KOPT-K1 (cell line): Measurements from ENCODE around the gene MALAT1.
A peak's percentile ranks its signal among the peaks of the same experiment; 100 is the strongest.

Experiments used
- H3K27ac ChIP-seq: fragments of 200-600 bp; sonication (generic); 2 replicates; pipeline ENCODE4 v1.5.1; 2016; ENCODE audit warnings: antibody characterized with exemption, mild to moderate bottlenecking, low read depth, low read length; ENCODE audit not compliant: poor library complexity, severe bottlenecking
- H3K36me3 ChIP-seq: fragments of 200-600 bp; sonication (generic); 2 replicates; pipeline ENCODE4 v1.5.1; 2017; ENCODE audit warnings: antibody characterized with exemption, mild to moderate bottlenecking, low read length, moderate library complexity; ENCODE audit not compliant: insufficient read depth
- H3K9me3 ChIP-seq: fragments of 200-600 bp; sonication (generic); 2 replicates; pipeline ENCODE4 v1.5.1; 2017; ENCODE audit warnings: antibody characterized with exemption, low read length, mild to moderate bottlenecking; ENCODE audit not compliant: insufficient read depth, poor library complexity, severe bottlenecking

Gene MALAT1

DNA sequence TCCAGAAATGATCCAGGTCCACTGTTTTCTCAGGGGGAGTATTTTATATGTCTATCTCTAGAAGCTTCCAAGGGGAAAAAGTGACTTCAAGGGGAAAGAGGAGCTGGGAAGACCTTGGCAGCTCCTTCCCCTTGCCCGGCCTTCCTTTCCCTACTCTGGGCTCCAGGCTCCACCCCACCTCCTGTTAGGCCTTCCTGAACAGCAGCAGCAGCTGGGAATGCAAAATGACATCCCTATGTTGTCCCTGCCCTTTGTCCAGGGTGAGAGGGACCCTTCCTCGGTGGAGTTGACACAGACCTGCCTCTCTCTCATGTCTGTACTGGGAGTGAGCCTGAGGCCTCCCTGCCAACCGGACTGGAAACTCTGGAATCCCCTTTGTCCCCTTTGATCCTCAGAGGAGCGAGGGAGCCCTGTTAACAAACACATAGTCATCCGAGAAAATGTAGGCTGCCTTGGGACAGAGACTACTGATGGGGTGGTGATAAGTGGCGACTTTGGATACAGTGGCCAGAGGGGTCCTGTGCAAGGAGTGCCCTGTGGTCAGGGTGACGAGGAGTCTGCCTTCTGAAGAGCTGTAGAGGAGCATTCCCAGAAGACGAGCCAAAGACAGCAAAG is 9.0 kb upstream of the MALAT1 start:
- H3K36me3 ChIP-seq, result no peaks in the 10 kb centered on the region
- no peak overlapping the region for H3K27ac ChIP-seq
- no peaks in the 10 kb centered on the region for H3K9me3 ChIP-seq

DNA sequence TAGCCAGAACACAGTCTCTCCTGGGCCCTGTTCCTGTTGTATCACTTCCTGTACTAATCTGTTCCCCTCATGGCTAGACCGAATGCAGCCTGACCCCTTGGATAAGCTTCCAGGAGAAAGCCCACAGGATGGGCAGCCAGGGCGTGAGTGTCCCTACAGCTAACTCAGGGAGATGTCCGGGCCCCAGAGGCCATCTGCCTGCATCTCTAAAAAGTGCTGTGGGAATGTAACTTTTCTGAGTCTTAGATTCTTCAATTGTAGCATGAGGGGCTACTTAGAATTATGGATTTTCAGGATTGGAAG is 7.7 kb upstream of the MALAT1 start:
- no peaks in the 10 kb centered on the region for H3K36me3 ChIP-seq
- H3K27ac ChIP-seq, result no peak overlapping the region
- no peaks in the 10 kb centered on the region for H3K9me3 ChIP-seq

GRCh38 chr11:65491614-65492386 is 7.0 kb upstream of the MALAT1 start:
- Histone ChIP-seq H3K27ac (peak overlapping the region; percentile 10), H3K36me3 (no peaks in the 10 kb centered on the region), H3K9me3 (no peaks in the 10 kb centered on the region)

DNA sequence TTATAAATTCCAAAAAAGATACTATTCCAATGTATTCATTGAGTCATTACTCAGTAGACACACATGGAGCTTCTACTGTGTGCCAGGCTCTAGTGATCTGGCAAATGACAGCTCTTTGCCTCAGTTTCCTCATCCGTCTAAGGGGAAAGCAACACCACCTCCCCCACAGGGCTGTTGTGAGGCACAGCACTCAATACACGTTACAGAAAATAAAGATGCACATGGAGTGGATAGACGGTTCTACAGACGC is 6.5 kb upstream of the MALAT1 start:
- peak overlapping the region; percentile 10 for H3K27ac ChIP-seq
- no peaks in the 10 kb centered on the region for H3K9me3 ChIP-seq
- no peaks in the 10 kb centered on the region for H3K36me3 ChIP-seq

DNA sequence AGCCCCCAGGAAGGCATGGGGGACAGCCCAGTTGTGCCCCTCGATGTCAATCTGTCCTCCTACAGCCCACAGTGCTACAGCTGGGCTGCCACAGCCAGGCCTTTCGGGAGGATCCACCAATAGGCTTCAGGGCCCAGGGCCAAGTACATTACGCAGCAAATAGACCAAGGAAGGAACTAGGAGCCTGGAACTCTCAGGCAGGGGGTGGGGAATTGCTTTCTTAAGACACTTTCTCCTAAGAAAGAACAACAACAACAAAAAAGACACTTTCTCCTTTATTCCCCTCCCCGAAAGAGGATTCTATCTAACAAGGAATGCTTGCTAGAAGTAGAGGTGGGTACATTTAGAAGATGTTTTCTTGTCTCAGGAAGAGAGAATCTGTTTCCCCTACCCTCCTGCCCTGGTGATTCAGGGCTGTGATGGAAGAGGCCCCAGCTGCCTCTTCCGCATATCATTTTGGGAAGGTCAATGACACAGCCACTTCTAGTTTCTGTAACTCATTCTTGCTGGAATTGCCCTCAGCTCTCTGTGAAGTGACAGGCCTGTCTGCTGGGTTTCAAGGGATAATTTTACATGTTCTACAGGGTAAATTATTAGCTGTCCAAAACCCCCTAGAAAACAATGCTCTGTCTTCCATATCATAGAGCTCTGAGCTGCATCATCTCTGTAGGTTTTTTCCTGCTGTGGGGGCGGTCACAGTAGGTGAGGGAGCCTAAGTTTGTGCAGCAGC is 6.0 kb upstream of the MALAT1 start:
- H3K27ac ChIP-seq, result peak overlapping the region; percentile 20
- H3K36me3 ChIP-seq, result no peaks in the 10 kb centered on the region

GRCh38 chr11:65493367-65494176 is 5.3 kb upstream of the MALAT1 start:
- Histone ChIP-seq H3K9me3 (no peaks in the 10 kb centered on the region), H3K36me3 (no peaks in the 10 kb centered on the region), H3K27ac (peak overlapping the region; percentile 20)

More for the DNA sequence above, 6.0 kb upstream of the MALAT1 start:
- H3K9me3 ChIP-seq, result no peaks in the 10 kb centered on the region

- Histone ChIP-seq H3K36me3 (peaks cover 19% of the 10 kb centered on the region), H3K27ac (peak overlapping the region; percentile 100), H3K9me3 (no peaks in the 10 kb centered on the region)
Measured at GRCh38 chr11:65496304-65497140, 2.3 kb upstream of the MALAT1 start.

DNA sequence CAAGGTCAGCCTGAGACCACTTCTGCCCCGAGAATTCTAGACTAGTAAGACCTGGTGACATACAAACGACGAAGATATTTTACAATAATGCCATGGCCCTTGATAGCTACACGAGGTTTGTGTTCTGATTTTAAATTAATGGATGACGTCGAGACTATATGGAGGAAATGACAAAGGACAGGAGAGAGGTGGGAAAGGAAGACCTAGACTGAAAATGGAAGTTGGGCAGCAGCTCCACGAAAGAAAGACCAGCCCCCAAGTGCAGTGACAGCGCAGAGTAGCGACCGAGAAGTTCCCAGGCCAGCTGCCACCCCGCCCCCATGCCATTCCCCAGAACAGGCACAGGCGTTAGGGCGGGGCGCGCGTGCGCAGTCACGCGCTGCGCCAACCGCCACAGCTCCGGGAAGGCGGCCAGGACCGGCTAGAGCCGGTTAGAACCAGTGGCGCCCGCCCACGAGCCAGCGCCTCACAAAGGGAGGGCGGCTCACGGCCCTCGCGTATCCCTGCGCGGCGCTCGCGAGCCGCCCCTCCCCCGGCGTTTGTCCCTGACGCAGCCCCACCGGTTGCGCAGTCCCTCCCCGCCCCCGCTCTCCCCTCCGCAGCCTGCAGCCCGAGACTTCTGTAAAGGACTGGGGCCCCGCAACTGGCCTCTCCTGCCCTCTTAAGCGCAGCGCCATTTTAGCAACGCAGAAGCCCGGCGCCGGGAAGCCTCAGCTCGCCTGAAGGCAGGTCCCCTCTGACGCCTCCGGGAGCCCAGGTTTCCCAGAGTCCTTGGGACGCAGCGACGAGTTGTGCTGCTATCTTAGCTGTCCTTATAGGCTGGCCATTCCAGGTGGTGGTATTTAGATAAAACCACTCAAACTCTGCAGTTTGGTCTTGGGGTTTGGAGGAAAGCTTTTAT is 1.5 kb upstream of the MALAT1 start:
- no peaks in the 10 kb centered on the region for H3K9me3 ChIP-seq
- peak overlapping the region; percentile 100 for H3K27ac ChIP-seq

GRCh38 chr11:65498042-65498726 is 661 bp upstream of the MALAT1 start:
- H3K27ac ChIP-seq, result peak overlapping the region; percentile 100
- H3K36me3 ChIP-seq, result peaks cover 35% of the 10 kb centered on the region
- H3K9me3 ChIP-seq, result no peaks in the 10 kb centered on the region

More for the DNA sequence above, 1.5 kb upstream of the MALAT1 start:
- peaks cover 27% of the 10 kb centered on the region for H3K36me3 ChIP-seq

- peaks cover 40% of the 10 kb centered on the region for H3K36me3 ChIP-seq
- peak overlapping the region; percentile 100 for H3K27ac ChIP-seq
- no peaks in the 10 kb centered on the region for H3K9me3 ChIP-seq
Measured at GRCh38 chr11:65498727-65498976, 193 bp upstream of the MALAT1 start.

GRCh38 chr11:65499713-65500386 is 1.0 kb downstream of the MALAT1 start:
- Histone ChIP-seq H3K27ac (peak overlapping the region; percentile 100), H3K9me3 (no peaks in the 10 kb centered on the region), H3K36me3 (peaks cover 52% of the 10 kb centered on the region)

GRCh38 chr11:65500387-65501185 is 1.7 kb downstream of the MALAT1 start:
- Histone ChIP-seq H3K9me3 (no peaks in the 10 kb centered on the region), H3K27ac (peak overlapping the region; percentile 100), H3K36me3 (peaks cover 59% of the 10 kb centered on the region)

GRCh38 chr11:65501186-65501471 is 2.3 kb downstream of the MALAT1 start:
- H3K9me3 ChIP-seq, result no peaks in the 10 kb centered on the region
- H3K36me3 ChIP-seq, result peaks cover 65% of the 10 kb centered on the region
- peak overlapping the region; percentile 100 for H3K27ac ChIP-seq
